GM12801 (cell line): ENCODE measurements around the gene GPR151.

ENCODE experiments used
- TF ChIP-seq, protein P1 (sequence below): IDR thresholded peaks from one replicate; pipeline ENCODE4 v1.5.1; 2011; ENCODE audit warnings: control low read depth; ENCODE audit not compliant: insufficient read length; ENCODE audit errors: extremely low read depth

The GPR151 gene

DNA sequence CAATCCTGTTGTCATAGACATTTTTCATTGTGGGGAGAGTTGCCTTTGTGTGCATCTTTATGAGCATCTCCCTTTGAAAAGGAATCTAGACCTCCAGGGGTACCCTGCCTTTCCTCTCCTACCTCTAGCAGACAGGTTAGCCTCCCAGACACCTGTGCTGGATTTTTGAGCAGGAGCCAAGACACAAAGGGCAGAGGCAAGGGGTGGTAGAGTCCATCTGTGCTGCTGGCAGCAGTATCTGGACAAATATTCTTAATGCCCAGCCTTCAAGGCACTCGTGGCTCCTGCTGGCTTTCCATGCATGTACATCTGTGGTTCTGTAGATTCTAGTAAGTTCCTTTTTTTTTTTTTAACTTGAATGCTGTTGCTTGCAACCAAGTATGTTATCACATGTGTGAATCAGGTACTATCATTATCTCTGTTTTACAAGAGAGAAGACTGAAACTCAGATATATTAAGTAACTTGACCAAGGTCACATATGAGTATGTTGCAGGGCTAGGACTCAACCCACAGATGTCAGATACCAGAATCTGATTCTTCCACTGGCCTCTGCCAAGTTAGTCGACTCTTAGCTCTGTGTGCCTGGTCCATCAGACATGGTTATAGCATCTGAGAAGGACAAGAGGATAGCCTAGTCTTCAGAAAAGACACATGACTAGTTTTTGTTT lies 32.9 kb upstream of the GPR151 start:
- TF ChIP-seq, protein P1, sequence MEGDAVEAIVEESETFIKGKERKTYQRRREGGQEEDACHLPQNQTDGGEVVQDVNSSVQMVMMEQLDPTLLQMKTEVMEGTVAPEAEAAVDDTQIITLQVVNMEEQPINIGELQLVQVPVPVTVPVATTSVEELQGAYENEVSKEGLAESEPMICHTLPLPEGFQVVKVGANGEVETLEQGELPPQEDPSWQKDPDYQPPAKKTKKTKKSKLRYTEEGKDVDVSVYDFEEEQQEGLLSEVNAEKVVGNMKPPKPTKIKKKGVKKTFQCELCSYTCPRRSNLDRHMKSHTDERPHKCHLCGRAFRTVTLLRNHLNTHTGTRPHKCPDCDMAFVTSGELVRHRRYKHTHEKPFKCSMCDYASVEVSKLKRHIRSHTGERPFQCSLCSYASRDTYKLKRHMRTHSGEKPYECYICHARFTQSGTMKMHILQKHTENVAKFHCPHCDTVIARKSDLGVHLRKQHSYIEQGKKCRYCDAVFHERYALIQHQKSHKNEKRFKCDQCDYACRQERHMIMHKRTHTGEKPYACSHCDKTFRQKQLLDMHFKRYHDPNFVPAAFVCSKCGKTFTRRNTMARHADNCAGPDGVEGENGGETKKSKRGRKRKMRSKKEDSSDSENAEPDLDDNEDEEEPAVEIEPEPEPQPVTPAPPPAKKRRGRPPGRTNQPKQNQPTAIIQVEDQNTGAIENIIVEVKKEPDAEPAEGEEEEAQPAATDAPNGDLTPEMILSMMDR = no peak

DNA sequence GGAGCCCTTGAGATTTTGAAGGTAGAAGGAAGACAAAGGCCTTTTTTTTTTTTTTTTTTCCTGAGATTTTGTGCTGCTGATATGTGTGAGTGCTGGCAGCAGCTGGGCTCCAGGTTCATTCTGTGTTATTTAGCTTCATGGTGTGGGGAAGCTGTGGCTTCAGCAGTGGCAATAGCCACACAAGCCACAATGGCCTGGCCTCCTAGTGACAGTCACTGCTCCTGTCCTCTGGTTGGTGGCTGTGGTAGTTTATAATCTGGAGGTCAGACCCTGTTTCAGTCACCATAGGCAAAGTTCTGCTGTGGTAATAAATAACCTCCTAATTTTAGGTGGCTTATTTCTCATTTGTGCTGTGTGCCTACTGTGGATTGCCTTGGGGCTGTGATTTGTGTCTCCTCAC lies 28.2 kb upstream of the GPR151 start:
- TF ChIP-seq, protein P1 = no peak

DNA sequence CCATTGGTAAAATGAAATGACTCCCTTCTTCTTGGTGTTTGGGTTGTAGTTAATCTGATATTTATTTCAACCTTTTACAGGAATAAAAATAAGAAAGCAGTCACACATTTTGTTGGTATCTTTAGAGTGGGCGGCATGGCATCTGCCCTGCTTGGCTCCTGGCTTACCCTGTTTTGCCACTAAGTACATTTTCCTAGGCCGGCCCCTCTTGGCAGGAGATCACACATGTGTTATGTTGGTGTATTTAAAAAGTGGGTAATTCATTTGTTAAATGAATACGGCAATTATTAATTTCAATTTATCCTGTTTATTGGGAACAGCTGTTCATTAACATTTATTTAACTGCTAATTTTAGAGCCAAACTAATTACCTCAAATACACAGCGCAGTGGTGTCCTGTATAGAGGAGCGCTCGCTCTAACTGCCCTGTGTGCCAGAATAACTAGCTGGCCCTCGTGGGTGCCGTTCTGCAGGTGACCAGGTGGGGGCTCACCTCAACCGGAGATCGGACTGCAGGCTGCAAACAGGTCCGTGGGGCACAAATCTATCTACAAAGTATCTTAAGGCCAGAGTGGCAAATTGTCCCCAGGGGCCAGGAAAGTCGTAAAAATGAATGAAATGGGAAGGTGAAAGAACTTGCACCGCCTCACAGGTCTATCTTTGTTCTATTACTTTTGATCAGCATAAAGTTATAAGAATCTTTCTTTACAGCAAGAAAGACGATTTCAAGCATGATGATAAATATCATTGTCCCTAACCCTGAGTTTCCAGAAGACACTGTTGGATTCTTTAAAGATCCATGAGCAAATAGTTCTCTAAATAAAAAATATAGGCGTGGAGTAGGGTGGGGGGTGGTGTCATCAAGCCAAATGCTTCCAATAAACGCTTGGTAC lies 26.2 kb upstream of the GPR151 start:
- TF ChIP-seq, protein P1 = no peak

DNA sequence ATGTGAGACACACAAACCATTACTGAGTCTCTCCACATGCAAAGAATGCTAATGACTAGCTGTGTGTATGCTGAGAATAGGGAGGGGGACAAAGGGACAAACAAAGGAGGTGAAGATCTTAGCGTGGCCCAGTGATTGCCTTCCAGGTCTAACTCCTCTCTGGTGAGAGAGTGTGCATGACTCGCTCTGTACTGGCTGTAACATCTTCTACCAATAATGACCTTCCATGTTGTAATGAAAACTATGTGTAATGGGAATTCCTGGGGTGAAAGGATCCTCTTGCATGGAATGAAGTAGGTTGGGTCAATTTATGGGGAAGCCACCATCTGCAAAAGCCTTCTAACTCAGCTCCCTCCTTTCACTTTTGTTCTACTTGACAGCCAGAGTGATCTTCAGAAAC lies 24.4 kb upstream of the GPR151 start:
- TF ChIP-seq, protein P1 = no peak

DNA sequence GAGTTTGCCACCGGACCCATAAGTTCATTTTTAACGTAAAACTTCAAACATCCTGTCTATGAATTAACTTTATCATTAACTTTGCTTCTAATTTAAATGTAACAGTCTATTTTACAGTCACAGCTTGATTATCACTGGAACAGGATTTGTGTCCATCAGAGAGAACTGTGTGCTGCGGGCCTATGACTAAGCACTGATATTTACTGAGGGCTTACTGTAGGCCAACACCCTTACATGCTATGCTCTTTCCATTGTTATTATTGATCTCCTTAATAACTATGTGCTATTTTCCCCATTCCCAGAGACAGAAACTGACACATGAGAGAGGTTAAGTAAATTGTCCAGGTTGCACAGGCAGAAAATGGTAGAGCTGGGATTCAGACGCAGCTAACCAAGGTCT lies 24.0 kb upstream of the GPR151 start:
- TF ChIP-seq, protein P1 = no peak

DNA sequence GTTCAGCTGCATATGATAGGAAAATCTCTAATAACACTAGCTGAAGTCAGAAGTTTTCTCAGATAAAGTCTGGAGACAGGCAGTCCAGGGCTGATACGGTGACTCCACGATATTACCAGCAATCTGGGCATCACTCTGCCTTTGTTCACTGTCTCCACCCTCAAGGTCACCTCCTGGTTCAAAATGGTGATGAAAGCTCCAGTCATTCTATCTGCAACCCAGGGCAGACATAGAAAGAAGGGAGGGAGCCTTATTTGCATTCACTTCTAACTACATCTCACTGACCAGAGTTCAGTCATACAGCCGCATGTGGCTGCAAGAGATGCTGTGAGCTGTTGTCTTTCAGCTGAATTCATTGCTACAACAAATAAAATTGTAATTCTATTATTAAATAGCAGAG lies 22.4 kb upstream of the GPR151 start:
- TF ChIP-seq, protein P1 = no peak

DNA sequence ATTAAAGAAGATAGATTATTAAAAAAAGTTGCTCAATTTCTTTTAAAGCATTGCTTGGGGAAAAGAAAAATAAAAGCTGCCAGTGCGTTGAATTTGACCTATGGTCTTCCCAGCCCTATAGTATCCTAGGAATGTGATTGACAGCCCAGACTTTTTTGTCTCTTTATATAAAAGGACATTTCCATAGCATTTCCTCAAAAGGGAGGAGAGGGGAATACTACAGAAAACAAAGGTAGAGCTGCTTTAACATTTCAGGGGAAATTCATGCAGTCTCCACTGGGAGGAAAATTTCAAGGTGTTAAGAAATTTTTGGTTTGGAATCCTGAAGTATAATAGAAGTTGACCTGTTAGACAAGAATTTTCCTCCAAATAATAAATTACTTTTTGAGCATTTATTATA lies 17.9 kb upstream of the GPR151 start:
- TF ChIP-seq, protein P1 = no peak
